GM19043 (cell line): ENCODE data around the gene NDUFS4.
"Not testable (repeated sequence)": the region's sequence is repeated elsewhere in the genome, so short reads cannot be mapped to it uniquely, and the experiment has no call there.

ENCODE experiments used
- ATAC-seq: cut with Tn5 transposase; IDR thresholded peaks from one replicate; pipeline ENCODE4 v1.9.1; 2021; ENCODE audit warnings: low read depth; ENCODE audit not compliant: unreplicated experiment

The NDUFS4 gene

GRCh38 chr5:53560506-53561191, at the start of gene NDUFS4:
Gene NDUFS4, plus strand, starts transcription at chr5:53560639. Its CDS starts 24 bp downstream, at chr5:53560663.
- peak; percentile 87 for ATAC-seq

- ATAC-seq, result no peak
These were observed 47.9 kb upstream of the NDUFS4 start for GRCh38 chr5:53512539-53512938.

- ATAC-seq, result no peak
These were observed 44.5 kb upstream of the NDUFS4 start for GRCh38 chr5:53515988-53516387.

- no peak for ATAC-seq
These were observed 39.6 kb upstream of the NDUFS4 start for GRCh38 chr5:53520813-53521212.

- ATAC-seq, result no peak
These were observed 22.7 kb upstream of the NDUFS4 start for GRCh38 chr5:53537711-53538110.

- ATAC-seq, result not testable (repeated sequence)
These were observed 19.7 kb upstream of the NDUFS4 start for GRCh38 chr5:53540739-53541138.

- no peak for ATAC-seq
These were observed 18.6 kb upstream of the NDUFS4 start for GRCh38 chr5:53541859-53542258.

GRCh38 chr5:53542926-53543325, 17.5 kb upstream of the NDUFS4 start:
- ATAC-seq, result no peak

GRCh38 chr5:53543401-53543800, 17.0 kb upstream of the NDUFS4 start:
- ATAC-seq, result no peak

- no peak for ATAC-seq
These were observed 14.7 kb upstream of the NDUFS4 start for GRCh38 chr5:53545744-53546143.

- no peak for ATAC-seq
These were observed 13.2 kb upstream of the NDUFS4 start for GRCh38 chr5:53547226-53547625.

- not testable (repeated sequence) for ATAC-seq
These were observed 11.9 kb upstream of the NDUFS4 start for GRCh38 chr5:53548501-53548900.

GRCh38 chr5:53549792-53550191, 10.6 kb upstream of the NDUFS4 start:
- ATAC-seq, result no peak

GRCh38 chr5:53552561-53552960, 7.9 kb upstream of the NDUFS4 start:
- no peak for ATAC-seq

- ATAC-seq, result no peak
These were observed 6.0 kb upstream of the NDUFS4 start for GRCh38 chr5:53554444-53554843.

GRCh38 chr5:53555160-53555559, 5.3 kb upstream of the NDUFS4 start:
- ATAC-seq, result no peak

- no peak for ATAC-seq
These were observed 4.4 kb upstream of the NDUFS4 start for GRCh38 chr5:53556001-53556400.

GRCh38 chr5:53557386-53557785, 3.1 kb upstream of the NDUFS4 start:
- no peak for ATAC-seq

GRCh38 chr5:53558966-53559365, 1.5 kb upstream of the NDUFS4 start:
- no peak for ATAC-seq

- peak; percentile 4 for ATAC-seq
These were observed 411 bp upstream of the NDUFS4 start for GRCh38 chr5:53560028-53560427.

GRCh38 chr5:53568401-53568800, 8.0 kb downstream of the NDUFS4 start:
- no peak for ATAC-seq

GRCh38 chr5:53568871-53569270, 8.4 kb downstream of the NDUFS4 start:
- ATAC-seq, result no peak

GRCh38 chr5:53569453-53569852, 9.0 kb downstream of the NDUFS4 start:
- no peak for ATAC-seq
